Neural crest cell (in vitro differentiated cells): ENCODE data around the gene OTOR. TPM values are rescaled to one million over a fixed set of nuclear protein-coding genes. Genes with fewer than 3 reads are reported as not detected.
A peak's percentile ranks its signal among the peaks of the same experiment; 100 is the strongest.

Experiments used
- DNase-seq: peaks from one replicate; pipeline ENCODE4 v3.0.0; 2021; ENCODE audit warnings: low read depth, mixed read lengths, low spot score
- H3K27ac Mint-ChIP-seq: one replicate; pipeline ENCODE4 v1.8.0; 2021; ENCODE audit warnings: mild to moderate bottlenecking, mixed read lengths; ENCODE audit not compliant: unreplicated experiment
- H3K27me3 Mint-ChIP-seq: 2 replicates; pipeline ENCODE4 v1.8.0; 2021; ENCODE audit warnings: low read depth, mild to moderate bottlenecking, mixed read lengths
- H3K36me3 Mint-ChIP-seq: 2 replicates; pipeline ENCODE4 v1.8.0; 2021; ENCODE audit warnings: low read depth, mild to moderate bottlenecking, mixed read lengths
- H3K4me1 Mint-ChIP-seq: 2 replicates; pipeline ENCODE4 v1.8.0; 2021; ENCODE audit warnings: mixed read lengths
- H3K4me3 Mint-ChIP-seq: one replicate; pipeline ENCODE4 v1.8.0; 2021; ENCODE audit warnings: mild to moderate bottlenecking, mixed read lengths
- H3K9me3 Mint-ChIP-seq: 2 replicates; pipeline ENCODE4 v1.8.0; 2021; ENCODE audit warnings: mixed read lengths
- total RNA-seq: library from RNA; stranded (reverse); gene quantifications from 2 replicates; pipeline ENCODE4 v1.2.1, GENCODE V29; 2021
- TF ChIP-seq, protein P1 (sequence below): fragments of 200-600 bp; sonication (generic); conservative IDR thresholded peaks from 2 replicates; pipeline ENCODE4 v1.5.0; 2021; ENCODE audit warnings: antibody characterized with exemption, mild to moderate bottlenecking

The OTOR gene
- total RNA-seq, 1 donor from 2014 or later, result not detected

DNA sequence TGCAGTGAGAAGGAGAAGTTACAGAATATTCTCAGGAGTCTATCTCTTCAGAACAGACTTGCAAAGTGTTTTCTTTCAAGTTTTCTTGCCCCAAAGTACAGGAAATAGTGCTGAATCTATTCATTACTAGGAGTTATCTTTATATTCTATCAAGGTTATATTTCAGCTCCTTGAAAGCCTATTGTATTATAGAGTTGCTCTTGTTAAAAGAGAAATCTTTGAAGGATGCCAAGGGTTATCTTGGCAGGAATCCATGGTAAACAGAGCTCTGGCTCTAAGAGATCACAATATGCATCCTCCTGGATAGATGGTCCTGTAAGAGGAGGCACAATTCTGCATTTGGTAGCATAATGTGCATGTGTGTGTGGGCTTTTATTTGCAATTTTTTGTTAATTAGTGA is 39.6 kb upstream of the OTOR start:
- Mint-ChIP-seq H3K27me3 (no peaks in the 10 kb centered on the region), H3K36me3 (peaks cover 12% of the 10 kb centered on the region), H3K4me3 (no peak overlapping the region), H3K27ac (no peak overlapping the region), H3K4me1 (peaks cover 11% of the 10 kb centered on the region), H3K9me3 (peaks cover 9% of the 10 kb centered on the region)
- DNase-seq, result no peak
- TF ChIP-seq, protein P1, sequence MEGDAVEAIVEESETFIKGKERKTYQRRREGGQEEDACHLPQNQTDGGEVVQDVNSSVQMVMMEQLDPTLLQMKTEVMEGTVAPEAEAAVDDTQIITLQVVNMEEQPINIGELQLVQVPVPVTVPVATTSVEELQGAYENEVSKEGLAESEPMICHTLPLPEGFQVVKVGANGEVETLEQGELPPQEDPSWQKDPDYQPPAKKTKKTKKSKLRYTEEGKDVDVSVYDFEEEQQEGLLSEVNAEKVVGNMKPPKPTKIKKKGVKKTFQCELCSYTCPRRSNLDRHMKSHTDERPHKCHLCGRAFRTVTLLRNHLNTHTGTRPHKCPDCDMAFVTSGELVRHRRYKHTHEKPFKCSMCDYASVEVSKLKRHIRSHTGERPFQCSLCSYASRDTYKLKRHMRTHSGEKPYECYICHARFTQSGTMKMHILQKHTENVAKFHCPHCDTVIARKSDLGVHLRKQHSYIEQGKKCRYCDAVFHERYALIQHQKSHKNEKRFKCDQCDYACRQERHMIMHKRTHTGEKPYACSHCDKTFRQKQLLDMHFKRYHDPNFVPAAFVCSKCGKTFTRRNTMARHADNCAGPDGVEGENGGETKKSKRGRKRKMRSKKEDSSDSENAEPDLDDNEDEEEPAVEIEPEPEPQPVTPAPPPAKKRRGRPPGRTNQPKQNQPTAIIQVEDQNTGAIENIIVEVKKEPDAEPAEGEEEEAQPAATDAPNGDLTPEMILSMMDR, result no peak

DNA sequence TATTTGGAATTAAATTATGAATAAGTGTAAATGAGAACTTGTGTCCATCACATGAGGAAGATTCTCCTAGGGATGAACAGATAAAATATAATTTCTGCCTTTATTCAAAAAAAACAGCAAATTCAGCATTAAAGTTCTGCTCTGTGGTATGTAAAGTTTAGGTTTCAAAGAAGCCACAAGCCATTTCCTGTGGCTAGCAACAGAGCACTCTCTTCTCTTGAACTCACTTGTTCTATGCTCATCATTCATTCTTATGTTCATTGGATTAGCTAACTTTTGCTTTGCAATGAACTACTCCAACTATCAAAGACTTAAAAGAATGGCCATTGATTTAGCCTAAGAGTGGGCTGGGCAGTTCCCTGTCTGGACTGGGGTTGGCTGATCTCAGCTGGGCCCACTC is 39.1 kb upstream of the OTOR start:
- peaks cover 9% of the 10 kb centered on the region for H3K9me3 Mint-ChIP-seq
- TF ChIP-seq, protein P1, result no peak
- H3K27me3 Mint-ChIP-seq, result no peaks in the 10 kb centered on the region

GRCh38 chr20:16710781-16711180 is 37.4 kb upstream of the OTOR start:
- H3K4me3 Mint-ChIP-seq, result no peak overlapping the region
- TF ChIP-seq, protein P1, result no peak
- no peak for DNase-seq
- H3K36me3 Mint-ChIP-seq, result peaks cover 4% of the 10 kb centered on the region
- H3K27me3 Mint-ChIP-seq, result no peaks in the 10 kb centered on the region
- H3K4me1 Mint-ChIP-seq, result peaks cover 11% of the 10 kb centered on the region
- peak overlapping the region; percentile 9 for H3K27ac Mint-ChIP-seq
- peaks cover 3% of the 10 kb centered on the region for H3K9me3 Mint-ChIP-seq

More for the DNA sequence above, 39.1 kb upstream of the OTOR start:
- Mint-ChIP-seq H3K36me3 (peaks cover 12% of the 10 kb centered on the region), H3K4me3 (no peak overlapping the region), H3K4me1 (peaks cover 11% of the 10 kb centered on the region), H3K27ac (no peak overlapping the region)
- no peak for DNase-seq

DNA sequence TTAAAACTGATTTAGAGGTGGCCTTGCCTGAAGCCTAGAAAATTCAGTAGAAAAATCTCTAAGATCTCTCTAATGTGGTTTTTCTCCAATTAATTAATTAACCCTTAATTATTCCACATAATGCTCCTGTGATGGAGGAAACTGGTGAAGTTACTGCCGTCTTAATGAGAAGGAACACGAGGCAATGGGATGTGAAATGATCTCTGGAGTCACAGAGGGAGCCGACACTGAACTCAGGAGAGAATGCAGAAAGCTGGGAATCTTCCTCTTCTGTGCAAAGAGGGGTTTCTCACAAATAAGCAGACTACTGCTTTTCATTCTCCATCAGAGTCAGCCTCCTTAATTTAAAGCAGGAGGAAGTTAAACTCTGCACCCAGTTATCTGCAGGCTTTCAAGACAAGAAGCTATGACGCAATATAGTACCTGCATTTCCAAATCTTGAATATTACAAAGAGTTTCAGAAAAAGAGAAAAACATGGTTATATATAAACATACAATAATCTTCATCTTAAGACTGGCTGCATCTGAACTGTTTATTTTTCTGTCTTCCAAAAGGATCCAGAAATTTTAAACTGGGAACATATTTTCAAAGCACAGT is 36.4 kb upstream of the OTOR start:
- H3K9me3 Mint-ChIP-seq, result no peaks in the 10 kb centered on the region
- DNase-seq, result no peak
- H3K4me3 Mint-ChIP-seq, result no peak overlapping the region
- H3K27ac Mint-ChIP-seq, result no peak overlapping the region
- H3K27me3 Mint-ChIP-seq, result no peaks in the 10 kb centered on the region
- peaks cover 11% of the 10 kb centered on the region for H3K4me1 Mint-ChIP-seq
- peaks cover 4% of the 10 kb centered on the region for H3K36me3 Mint-ChIP-seq
- TF ChIP-seq, protein P1, result no peak

GRCh38 chr20:16712511-16712947 is 35.6 kb upstream of the OTOR start:
- Mint-ChIP-seq H3K9me3 (no peaks in the 10 kb centered on the region), H3K27me3 (no peaks in the 10 kb centered on the region), H3K27ac (peak overlapping the region; percentile 96), H3K36me3 (peaks cover 4% of the 10 kb centered on the region), H3K4me3 (peak overlapping the region; percentile 3), H3K4me1 (peaks cover 11% of the 10 kb centered on the region)
- TF ChIP-seq, protein P1, result no peak
- no peak for DNase-seq
